ENCODE data around the gene CSAD.

Gene CSAD

DNA sequence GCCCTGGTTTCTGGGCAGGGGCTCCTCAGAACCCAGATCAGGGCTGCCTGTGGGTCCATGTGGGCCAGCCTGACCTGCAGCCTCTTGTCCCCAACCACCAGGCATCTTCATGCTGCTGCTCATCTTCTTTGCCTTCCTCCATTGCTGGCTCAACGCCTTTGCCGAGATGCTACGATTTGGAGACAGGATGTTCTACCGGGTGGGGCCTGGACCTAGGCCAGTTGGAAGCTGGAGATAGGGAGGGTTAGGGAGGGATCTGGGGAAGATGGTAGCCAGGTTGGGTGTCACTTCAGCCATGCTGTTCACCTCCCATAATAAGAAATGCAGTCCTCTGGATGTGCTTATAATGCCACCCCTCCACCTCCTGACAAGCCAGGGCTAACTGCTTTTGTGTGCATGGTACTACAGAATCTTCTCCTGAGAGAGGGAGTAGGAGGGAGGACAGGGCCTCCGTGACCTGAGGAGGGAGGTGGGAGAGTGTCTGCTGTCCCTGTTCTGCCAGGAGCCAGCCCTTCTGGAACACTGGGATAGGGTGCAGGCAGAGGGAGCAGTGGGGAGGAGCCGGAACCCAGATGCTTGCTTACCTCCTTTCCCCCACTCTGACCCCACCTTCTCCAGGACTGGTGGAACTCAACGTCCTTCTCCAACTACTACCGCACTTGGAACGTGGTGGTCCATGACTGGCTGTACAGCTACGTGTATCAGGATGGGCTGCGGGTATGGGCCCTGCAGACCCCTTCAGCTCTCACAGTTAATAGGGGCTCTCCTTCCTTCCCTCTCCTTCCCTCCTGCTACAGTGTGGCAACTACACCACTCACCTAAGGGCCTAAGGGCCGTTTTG is 59.8 kb downstream of the CSAD start:
- Histone ChIP-seq H3K79me2 (ENCODE audit: low read length) (no peaks in the 10 kb centered on the region), H4K20me1 (ENCODE audit: insufficient read depth, low read length) (no peaks in the 10 kb centered on the region), H3K27ac (ENCODE audit: low read length) (no peak overlapping the region), H3K4me2 (ENCODE audit: low read length) (no peak overlapping the region), H2AFZ (ENCODE audit: low read depth, low read length) (no peak overlapping the region), H3K9me3 (ENCODE audit: insufficient read depth, low read length) (no peaks in the 10 kb centered on the region), H3K36me3 (replicated peaks; ENCODE audit: low read depth, low read length) (no peaks in the 10 kb centered on the region), H3K4me1 (ENCODE audit: low read length) (no peaks in the 10 kb centered on the region), H3K9ac (ENCODE audit: low read length) (no peak overlapping the region), H3K27me3 (ENCODE audit: low read depth, low read length) (no peaks in the 10 kb centered on the region), H3K4me3 (ENCODE audit: low read length) (no peak overlapping the region)
- TF ChIP-seq, protein P1, sequence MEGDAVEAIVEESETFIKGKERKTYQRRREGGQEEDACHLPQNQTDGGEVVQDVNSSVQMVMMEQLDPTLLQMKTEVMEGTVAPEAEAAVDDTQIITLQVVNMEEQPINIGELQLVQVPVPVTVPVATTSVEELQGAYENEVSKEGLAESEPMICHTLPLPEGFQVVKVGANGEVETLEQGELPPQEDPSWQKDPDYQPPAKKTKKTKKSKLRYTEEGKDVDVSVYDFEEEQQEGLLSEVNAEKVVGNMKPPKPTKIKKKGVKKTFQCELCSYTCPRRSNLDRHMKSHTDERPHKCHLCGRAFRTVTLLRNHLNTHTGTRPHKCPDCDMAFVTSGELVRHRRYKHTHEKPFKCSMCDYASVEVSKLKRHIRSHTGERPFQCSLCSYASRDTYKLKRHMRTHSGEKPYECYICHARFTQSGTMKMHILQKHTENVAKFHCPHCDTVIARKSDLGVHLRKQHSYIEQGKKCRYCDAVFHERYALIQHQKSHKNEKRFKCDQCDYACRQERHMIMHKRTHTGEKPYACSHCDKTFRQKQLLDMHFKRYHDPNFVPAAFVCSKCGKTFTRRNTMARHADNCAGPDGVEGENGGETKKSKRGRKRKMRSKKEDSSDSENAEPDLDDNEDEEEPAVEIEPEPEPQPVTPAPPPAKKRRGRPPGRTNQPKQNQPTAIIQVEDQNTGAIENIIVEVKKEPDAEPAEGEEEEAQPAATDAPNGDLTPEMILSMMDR (IDR thresholded peaks at IDR 0.05; ENCODE audit: low read depth, low read length) = no peak
- no peak for TF ChIP-seq EZH2phosphoT487 (IDR thresholded peaks at IDR 0.05; ENCODE audit: low read depth)

DNA sequence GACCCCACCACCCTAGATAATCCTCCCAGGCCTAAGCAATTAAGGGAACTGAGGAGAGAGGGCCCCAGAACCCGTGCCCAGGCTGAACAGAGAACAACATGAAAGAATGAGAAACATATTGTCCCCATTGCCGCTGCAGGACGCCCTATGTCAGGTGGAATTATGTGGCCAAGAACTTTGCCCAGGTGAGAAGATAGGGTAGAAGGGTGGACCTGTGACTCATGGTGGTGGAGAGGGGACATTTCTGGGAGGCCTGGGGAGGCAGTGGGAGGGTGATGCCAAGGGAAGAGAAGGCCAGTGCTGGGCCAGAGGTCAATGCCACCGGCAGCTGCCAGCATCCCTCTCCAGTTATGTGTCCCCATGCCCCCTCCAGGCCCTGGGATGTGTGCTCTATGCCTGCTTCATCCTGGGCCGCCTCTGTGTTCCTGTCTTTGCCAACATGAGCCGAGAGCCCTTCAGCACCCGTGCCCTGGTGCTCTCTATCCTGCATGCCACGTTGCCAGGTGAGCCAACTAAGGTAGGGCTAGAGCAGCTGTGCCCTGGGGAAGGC is 61.9 kb downstream of the CSAD start:
- Histone ChIP-seq H3K4me2 (ENCODE audit: low read length) (no peak overlapping the region), H3K27ac (ENCODE audit: low read length) (no peak overlapping the region), H3K27me3 (ENCODE audit: low read depth, low read length) (no peaks in the 10 kb centered on the region)

DNA sequence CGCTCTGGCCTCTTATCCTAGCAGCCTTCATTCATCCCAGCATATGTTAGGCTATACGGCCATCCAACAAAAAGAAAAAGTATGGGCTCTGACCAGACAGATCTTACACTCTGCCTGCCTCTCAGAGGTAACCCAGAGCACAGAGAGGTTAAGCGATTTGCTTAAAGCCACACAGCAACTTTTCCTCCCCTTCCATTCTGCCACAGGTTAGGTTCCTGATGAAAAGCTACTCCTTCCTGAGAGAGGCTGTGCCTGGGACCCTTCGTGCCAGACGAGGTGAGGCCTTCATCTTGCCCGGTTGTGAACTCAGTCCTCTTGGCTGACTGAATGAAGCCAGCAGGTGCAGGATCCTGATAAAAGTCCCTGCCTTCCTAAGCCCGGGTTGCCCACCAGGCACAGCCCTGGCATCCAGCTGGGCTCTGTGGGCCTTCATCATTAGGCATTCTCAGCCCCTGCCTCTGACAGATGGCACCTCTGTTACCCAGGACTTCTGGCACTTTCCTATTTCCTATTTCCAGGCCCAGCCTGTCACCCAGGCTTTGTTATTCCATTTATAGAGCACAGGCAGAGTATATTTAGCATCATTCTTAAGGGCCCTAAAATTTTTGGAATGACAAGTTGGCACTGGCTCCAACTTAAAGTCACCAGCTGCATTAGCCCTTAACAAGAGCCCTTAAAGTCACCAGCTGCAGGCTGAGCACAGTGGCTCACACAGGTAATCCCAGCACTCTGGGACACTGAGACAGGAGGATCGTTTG is 64.7 kb downstream of the CSAD start:
- Histone ChIP-seq H3K27ac (ENCODE audit: low read length) (no peak overlapping the region), H3K79me2 (ENCODE audit: low read length) (no peaks in the 10 kb centered on the region), H3K9me3 (ENCODE audit: insufficient read depth, low read length) (no peaks in the 10 kb centered on the region), H3K36me3 (replicated peaks; ENCODE audit: low read depth, low read length) (no peaks in the 10 kb centered on the region), H3K27me3 (ENCODE audit: low read depth, low read length) (no peaks in the 10 kb centered on the region), H3K9ac (ENCODE audit: low read length) (no peak overlapping the region), H3K4me1 (ENCODE audit: low read length) (peaks cover 8% of the 10 kb centered on the region; the same call in 1 of the 2 replicates), H2AFZ (ENCODE audit: low read depth, low read length) (no peak overlapping the region), H4K20me1 (ENCODE audit: insufficient read depth, low read length) (no peaks in the 10 kb centered on the region), H3K4me2 (ENCODE audit: low read length) (no peak overlapping the region), H3K4me3 (ENCODE audit: low read length) (no peak overlapping the region)
- TF ChIP-seq, protein P1 (IDR thresholded peaks at IDR 0.05; ENCODE audit: low read depth, low read length) = no peak
- no peak for TF ChIP-seq EZH2phosphoT487 (IDR thresholded peaks at IDR 0.05; ENCODE audit: low read depth)

More for the DNA sequence above, 61.9 kb downstream of the CSAD start:
- Histone ChIP-seq H4K20me1 (ENCODE audit: insufficient read depth, low read length) (no peaks in the 10 kb centered on the region), H2AFZ (ENCODE audit: low read depth, low read length) (no peak overlapping the region), H3K4me3 (ENCODE audit: low read length) (no peak overlapping the region), H3K9ac (ENCODE audit: low read length) (no peak overlapping the region), H3K4me1 (ENCODE audit: low read length) (no peaks in the 10 kb centered on the region), H3K9me3 (ENCODE audit: insufficient read depth, low read length) (no peaks in the 10 kb centered on the region), H3K79me2 (ENCODE audit: low read length) (no peaks in the 10 kb centered on the region), H3K36me3 (replicated peaks; ENCODE audit: low read depth, low read length) (no peaks in the 10 kb centered on the region)
- TF ChIP-seq EZH2phosphoT487 (IDR thresholded peaks at IDR 0.05; ENCODE audit: low read depth) = no peak
- TF ChIP-seq, protein P1 (IDR thresholded peaks at IDR 0.05; ENCODE audit: low read depth, low read length) = no peak

Measured in OCI-LY3 (cell line).